GM18517 (cell line): Measurements from ENCODE around the gene PPP2R5C.
"Not testable (repeated sequence)": the region's sequence is repeated elsewhere in the genome, so short reads cannot be mapped to it uniquely, and the experiment has no call there.

Experiments
- ATAC-seq: cut with Tn5 transposase; IDR thresholded peaks from one replicate; pipeline ENCODE4 v1.9.1; 2021; ENCODE audit warnings: mild to moderate bottlenecking, moderate library complexity; ENCODE audit not compliant: unreplicated experiment

The PPP2R5C gene

DNA sequence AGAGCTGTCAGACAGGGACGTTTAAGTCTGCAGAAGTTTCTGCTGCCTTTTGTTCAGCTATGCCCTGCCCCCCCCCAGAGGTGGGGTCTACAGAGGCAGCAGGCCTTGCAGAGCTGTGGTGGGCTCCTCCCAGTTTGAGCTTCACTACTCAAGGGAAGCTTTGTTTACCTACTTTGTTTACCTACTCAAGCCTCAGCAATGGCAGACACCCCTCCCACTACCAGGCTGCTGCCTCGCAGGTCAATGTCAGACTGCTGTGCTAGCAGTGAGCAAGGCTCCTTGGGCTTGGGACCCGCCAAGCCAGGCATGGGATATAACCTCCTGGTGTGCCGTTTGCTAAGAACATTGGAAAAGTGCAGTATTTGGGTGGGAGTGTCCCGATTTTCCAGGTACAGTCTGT lies 11.8 kb upstream of the PPP2R5C start:
- not testable (repeated sequence) for ATAC-seq

DNA sequence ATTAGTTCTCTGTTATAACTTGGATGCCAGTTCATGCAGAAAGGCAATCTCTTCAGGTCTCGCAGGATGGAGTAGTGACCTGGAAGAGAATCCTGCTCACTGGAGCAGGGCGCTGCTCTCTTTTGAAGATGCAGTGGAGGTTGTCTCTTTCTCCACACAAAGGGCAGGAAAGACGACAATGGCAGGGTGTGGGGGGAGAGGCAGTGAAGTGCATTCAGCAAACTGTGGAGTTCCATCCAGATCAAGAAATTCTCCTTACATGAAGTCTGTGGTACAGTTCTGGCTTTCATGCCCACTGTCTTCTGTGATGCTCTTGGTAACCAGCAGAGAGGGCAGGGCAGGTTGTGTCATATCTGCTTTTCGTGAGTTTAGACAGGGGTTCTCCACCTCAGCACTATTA lies 6.6 kb upstream of the PPP2R5C start:
- no peak for ATAC-seq

DNA sequence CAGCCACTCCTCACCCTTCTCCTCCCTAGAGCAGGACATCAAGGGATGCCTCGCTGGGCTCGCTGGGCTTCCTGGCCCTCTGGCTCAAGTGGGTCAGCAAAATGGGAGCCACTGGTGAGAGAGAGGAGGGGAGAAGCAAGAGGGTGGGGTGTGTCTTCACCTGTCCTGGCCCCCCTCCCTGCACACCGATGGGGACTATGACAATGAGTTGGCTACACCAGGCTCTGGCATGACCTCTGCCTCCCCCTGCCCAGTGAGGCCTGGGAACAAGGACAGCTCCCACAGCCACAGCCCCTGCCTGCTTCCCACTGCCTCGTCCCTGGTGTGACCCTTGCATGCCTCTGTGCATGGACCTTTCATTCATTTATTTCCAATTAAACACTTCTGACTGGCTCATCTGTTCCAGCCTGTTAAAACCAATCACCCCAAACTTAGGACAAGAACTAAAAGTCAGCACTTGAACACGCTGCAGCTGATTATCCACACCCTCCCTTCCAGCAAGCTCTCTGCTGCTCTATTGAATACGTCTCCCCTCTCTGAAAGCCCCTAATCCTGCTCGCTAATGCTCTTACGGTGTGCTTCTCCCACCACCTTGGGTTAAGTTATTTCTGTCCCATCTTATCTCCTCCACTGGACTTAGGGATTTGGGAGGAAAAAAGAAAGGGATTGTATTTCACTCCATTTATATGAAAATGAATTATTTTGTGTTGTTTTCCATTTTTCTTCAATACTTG lies 5.8 kb upstream of the PPP2R5C start:
- no peak for ATAC-seq

DNA sequence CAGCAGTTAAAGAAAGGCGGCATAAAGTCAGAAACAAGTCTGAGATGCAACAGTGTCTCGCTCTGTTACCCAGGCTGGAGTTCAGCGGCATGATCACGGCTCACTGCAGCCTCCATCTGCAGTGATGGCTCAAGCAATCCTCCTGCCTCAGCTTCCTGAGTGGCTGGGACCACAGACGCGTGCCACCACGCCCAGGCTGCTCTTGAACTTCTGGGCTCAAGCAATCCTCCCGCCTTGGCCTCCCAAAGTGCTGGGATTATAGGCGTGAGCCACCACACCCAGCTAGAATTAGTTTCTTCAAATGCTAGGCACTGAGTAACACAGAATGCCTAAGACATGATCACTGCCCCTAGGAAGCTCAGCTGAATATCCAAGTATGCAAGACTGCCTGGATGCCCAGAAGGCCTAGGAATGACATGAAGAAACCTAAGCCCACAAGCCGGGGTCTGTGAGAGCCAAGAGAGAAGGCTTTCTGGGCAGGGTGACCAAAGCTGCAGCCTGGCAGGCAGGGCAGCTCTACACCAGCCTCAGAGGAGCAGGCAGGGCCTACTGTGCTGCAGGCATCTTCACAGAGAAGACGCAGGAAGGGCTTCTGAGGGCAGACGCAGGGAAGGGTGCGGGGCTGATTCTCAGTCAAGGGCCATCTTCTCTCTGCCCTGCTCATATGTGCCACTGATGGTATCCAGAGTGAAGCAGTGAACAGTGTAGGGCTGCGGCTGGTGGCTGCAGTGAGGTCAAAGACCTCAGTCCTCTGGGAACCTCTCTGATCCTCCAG lies 4.3 kb upstream of the PPP2R5C start:
- no peak for ATAC-seq

DNA sequence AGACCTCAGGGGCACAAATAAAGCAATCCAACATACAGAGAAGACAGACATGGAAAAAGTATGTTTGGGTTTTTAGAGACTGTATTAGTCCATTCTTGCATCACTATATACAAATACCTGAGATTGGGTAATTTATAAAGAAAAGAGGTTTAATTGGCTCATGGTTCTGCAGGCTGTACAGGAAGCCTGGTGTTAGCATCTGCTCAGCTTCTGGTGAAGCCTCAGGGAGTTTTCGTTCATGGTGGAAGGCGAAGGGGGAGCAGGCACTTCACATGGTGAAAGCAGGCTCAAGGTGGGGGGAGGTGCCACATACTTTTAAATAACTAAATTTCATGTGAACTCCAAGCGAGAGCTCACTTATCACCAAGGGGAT lies 3.7 kb upstream of the PPP2R5C start:
- ATAC-seq, result no peak

DNA sequence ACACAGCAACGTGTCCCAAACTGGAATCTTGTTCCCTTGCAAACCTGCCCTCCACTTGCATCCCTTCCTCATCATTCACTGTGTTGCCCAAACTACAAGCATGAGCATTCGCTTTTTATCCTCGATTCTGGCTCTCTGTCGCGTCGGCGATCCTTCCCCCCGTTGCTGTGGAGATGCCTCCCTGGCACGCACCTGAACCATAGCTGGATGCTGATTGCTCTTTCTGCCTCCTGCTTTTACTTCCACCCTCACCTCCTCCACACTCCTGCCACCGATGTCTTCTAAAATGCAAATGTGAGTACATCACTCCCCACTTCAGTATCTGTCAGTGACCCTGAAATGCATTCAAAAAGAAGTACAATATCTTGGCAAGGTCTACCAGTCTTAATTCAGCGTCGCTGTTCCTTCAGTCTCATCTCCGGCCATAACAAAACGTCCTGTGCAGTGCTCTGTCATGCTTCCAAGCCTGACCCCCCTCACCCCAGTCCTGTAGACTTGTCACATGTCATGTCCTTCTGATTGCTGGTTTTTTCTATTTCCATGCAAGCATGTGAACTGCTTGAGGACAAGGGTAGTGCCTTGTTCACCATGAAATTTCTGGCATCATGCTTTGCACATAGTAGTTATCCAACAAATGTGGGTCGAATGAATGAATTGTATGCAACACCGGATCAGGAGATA lies 2.5 kb upstream of the PPP2R5C start:
- ATAC-seq, result no peak

DNA sequence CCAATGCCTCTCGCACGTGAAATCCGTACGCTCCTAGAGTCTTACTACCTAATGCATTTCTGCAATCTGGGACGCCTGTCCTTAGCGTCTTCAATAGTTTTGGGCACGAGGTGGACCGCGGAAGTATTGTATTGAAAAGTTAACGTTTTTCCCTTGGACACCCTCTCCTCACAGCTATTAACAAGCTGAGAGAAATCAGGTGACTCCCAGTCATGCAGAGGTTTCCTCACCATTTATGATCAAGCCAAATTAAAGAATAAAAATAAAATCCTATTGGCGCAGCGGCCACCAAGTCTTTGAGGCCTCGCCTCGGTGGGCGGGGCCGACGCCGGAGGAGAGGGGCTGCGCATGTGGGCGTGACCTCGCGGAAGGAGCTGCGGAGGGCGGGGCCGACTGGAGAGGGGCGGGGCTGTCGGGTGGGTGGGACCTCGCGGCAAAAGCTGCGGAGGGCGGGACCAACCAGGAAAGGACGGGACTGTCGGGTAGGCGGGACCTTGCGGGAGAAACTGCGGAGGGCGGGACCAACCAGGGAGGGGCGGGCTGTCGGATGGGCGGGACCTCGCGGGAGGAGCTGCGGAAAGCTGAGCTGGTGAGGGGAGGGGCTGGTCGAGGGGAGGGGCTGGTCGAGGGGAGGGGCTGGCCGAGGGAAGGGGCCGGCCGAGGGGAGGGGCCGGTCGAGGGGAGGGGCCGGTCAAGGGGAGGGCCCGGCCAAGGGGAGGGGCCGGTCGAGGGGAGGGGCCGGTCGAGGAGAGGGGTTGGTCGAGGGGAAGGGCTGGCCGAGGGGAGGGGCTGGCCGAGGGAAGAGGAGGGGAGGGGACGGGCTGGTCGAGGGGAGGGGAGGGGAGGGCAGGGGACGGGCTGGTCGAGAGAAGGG lies 1.1 kb upstream of the PPP2R5C start:
- ATAC-seq, result no peak

DNA sequence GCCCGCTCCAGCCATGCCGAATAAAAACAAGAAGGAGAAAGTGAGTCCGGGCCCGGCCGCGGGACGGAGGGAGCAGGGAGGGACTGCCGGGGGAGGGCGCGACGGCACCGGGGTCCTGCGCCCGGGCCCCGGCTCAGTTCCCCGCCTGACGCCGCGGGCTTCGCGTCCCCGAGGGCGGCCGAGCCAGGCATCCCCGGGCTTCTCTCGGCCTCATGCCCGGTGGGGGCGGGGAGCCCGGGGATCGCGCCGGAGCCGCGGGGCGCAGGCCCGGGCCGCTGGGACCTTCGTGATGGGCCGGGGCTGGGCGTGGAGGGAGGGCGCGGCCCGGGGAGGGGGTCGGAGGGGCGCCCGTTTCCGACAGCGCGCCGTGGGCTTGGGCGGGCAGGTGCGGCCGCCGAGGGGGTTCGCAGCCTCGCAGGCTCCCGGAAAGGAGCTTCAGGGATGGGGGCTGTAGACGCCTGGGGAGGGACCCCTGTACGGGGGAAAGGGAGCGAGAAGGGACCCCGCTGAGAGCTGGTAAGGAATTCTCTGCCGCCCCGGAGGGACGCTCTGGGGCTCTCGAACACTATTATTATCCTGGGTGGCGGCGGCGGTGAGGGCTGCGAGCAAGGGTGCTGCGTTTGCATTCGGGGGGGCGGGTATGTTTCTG lies 496 bp downstream of the PPP2R5C start:
- no peak for ATAC-seq

DNA sequence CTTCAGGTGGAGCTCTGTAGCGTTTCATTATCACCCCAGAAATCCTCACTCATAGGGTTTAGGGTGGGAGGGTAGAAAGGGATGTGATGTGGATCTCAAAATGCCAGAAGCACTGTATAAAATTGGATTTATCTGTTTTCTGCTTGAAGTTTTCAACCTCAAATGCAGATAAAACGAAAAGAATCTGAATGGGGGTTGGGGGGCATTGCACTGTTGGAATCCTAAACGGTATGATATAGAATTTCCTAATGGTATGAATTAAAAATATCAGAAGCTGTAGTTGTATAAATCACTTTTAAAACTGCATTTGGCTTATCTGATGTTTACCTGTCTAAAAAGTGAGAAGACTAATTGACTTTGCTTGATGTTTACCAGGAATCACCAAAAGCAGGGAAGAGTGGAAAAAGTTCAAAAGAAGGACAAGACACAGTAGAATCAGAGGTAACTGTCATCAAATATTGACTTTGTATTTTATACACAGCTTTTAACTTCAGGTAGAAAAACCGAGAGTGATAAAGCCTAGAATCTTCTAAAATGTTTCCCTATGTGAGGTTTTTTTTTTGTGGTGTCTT lies 1.1 kb downstream of the PPP2R5C start:
- ATAC-seq, result no peak

DNA sequence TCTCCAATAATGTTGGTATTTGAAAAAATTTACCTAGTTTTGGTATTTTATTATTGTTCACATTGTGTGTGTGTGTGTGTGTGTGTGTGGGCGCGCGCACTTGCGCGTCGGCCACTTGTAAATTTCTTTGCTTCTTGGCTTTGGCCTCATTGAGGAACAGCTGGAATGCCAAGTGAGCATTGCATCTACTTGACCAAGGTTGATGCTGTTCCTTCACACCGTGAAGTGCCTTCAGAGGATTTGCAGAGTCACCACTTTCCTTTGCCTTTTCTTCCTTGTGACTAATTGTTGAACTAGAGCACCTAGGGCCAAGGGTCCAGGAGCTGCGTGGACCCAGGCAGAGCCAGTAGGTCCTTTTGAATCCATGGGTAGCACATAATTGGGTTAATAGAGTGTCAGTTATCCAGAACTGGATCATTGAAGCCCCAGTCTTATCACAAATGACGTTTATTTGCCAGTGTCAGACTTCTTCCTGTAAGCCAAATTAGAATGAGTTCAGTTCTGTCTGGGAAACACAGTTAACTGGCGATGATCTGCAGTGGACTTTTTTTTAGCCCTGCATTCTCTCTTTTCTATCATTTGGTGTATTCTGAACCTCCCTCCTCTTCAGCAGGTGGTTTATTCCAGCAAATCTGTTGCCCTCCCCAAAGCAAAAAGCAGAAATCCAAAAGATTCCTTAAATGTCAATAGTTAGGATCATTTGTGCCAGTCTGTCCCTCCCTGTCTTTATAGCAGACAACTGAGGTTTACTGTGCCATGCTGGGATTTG lies 2.6 kb downstream of the PPP2R5C start:
- no peak for ATAC-seq

DNA sequence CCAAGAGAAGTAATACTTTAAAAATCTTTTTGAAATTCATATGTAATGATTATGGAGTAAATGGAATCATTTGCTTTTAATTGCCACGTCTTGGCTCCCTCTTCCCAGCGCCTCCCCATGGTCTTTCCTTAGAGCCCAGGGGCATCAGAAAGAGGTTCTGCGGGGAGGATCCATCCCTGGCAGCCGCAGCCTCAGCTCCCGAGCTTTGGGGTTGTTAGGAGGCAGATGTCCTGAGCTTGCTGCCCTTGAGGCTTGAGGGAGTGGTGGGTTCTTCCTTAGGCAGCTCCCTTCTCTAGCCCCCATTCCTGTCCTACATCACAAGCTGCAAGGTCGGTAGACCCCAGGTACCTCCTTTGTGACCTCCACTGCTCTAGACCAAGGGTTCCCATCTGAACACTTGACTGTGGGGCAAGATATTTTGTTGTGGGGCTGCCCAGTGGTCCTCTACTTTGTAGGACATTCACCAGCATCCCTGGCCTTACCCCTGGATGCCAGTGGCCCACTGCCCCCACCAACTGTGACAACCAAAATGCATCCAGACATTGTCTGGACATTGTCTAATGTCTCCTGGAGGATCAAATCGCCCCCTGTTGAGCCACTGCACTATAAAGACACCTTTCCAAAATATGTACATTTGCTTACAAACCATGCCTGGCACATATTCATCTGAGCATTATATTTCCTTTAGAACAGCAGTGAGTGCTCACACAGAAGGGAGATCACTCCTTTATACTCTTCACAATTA lies 6.3 kb downstream of the PPP2R5C start:
- no peak for ATAC-seq

DNA sequence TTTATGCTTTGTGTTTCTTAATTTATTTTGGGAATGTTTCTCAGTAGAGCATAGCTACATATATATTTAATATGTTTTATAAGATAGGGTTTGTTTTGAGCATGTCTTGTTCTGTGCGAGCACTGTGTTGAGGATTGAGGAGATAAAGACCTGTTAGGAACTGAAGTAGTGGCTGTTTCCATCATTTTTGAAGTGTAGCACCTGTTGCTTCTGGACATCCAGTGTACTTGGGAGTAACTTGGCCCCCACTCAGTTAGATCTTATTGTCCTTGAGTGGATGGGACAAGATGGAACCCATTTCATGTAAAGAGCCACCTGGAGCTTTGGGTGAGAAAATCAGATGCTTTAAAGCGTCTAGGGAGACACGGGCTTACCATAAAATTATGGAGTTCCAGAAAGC lies 8.7 kb downstream of the PPP2R5C start:
- ATAC-seq, result no peak

DNA sequence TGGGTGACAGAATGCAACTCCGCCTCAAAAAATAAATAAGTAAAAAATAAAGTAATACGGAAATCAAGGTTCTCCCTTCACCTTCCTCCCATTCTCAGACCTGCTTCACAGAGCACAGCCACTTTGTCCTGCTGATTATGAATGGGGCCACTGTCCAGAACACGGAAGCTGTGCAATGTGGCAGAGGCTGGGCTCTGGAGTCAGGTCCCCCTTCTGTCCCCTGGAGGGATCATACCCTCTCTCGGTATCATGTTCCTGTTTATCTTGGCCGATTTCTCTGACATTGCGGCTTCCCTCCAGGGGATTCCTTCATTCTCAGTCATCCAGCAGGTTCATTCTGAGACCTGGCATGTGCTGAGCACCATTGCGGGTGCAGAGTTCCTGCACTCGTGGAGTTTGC lies 11.3 kb downstream of the PPP2R5C start:
- ATAC-seq, result no peak

DNA sequence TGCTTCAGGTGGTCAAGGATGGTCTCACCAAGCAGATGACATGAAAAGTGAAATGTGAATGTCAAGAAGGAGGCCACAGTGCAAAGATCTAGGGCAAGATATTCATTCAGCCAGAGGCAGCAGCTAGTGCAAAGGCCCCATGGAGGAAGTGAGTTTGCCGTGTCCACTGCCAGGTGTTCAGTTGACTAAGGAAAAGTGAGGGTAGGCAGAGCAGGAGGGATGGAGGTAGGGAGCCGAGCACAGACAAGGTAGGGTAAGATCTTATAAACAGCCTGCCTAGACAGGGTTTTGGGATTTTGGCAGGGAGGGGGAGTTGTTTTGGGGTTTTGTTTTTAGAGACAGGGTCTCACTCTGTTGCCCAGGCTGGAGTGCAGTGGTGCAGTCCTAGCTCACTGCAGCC lies 11.9 kb downstream of the PPP2R5C start:
- no peak for ATAC-seq

DNA sequence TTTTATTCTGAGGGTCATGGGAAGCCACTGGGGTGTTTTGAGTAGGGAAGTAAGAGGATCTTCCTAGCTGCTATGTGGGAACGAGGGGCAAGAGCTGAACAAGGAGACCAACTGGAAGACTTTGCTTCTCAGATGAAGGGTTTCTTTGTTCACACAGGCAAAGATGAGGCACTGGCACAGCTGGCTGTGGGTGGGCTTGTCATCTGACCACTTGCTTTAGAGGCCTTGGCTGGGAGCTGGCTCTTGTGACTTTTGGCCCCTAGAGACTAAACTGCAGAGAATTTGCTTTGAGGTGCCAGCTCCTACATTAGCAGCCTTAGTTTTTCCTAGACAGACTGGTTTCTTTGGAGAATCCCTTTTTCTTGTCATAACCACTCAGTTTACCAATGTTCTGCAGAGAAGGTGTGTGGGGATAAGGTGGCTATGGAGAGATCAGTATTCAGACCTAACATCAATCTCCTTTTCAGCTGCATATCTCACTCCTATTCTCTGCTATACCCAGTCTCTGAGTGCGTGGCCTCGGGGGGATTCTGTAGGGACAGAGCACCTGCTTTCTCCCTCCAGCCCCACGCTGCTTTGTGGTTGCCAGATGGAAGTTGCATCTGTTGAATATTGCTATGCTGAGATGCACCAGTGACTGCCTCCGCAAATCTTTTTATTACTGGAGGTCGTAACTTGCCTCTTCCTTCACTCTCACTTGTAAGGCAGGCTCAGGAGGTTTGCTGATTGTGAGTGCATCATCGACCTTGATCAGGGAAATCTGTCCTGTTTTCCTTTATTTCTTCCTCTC lies 12.7 kb downstream of the PPP2R5C start:
- no peak for ATAC-seq

DNA sequence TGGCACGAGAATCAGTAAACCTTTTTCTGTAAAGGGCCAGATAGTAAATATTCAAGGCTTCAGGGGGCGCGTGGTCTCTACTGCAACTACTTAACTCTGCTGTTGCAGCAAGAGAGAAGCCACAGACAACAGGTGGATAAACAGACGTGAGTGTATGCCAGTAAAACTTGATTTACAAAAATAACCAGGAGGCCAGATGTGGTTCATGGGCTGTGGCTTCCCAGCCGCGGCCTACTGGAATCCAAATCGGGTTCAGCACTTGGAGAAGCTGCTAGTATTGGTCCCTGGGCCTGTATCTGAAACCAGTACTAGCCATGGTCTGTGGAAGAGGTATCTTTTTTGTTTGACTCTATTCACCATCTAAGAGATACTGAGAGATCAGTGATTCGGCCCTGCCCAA lies 13.3 kb downstream of the PPP2R5C start:
- no peak for ATAC-seq

DNA sequence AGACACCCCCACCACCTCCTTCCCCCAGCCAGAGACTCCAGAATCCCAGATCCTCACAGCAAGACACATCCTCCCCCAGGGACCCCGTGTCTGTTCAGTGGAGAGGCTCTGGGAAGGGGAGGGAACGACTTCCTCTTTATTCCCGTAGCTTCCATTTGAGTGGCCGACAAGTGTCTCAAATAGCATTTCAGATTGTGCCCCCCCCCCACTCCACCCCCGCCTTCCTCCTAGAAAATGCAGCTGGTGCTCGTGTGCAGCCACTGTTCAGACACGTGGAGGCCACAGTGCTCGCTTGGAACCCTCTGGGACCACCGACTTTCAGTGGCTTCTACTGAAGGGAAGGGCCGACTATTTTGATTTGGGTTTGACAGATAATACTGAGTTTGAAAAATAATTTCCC lies 14.3 kb downstream of the PPP2R5C start:
- ATAC-seq, result no peak

DNA sequence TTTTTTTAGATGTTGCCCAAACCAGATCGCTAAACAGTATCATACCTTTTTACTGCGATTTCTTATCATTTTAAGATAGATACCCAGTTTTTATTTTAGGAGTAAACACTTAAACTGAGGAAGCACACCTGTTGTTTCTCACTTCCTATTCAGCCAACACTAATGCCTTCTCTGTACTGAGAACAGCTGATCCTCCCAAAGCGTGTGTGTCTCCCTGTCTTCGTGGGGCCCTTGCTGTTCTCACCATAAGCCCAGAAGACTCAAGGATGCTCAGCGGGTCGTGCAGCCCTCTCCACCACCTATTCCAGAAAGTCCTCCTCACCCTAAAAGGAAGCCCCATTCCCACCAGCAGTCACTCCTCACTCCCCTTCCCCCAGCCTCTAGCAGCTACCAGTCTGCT lies 14.8 kb downstream of the PPP2R5C start:
- ATAC-seq, result no peak
